ENCODE data around the gene NIPAL4. TPM values are rescaled to one million over a fixed set of nuclear protein-coding genes. Genes with fewer than 3 reads are reported as not detected.

Gene NIPAL4
- total RNA-seq, 1 experiment from 2014 or later, result not detected

DNA sequence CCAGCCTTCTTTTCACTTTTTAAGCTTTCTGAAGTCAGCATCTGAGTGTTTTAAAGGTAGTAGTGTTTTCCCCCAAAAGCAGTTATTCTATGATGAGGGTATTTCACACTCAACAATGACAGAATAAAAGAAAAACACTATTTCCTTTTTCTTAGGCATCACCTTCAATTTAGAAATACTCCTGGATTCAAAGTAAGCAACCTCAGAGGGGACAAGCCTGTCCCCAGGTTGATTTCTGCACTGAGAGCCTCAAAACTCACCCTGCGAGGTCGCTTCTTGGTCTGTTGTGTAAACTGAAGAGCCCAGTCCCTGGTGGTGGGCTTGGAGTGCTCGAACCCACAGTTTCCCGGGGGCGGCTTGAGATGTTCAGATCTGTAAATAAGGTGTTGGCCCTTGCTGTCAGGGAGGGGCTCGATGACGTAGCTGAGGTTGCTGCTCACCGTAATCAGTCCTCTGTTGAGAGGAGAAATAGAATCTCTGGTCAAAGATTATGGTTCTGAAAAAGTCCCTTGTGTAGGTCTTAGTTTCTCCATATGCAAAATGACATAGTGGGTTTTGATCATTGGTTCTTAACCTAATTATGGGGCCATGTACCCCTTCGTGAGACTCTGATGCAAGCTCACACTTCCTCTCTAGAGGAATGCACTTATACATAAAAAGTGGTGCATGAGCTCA lies 59.7 kb downstream of the NIPAL4 start:
- DNase-seq (ENCODE audit: low read depth, low spot score) (no peak), ATAC-seq (no peak)
- in situ Hi-C loops (cut with HindIII; ENCODE audit: low pct_unique_long_range_greater_than_20kb, low sequenced_read_pairs) (no loop called here), intact Hi-C loops (cut with micrococcal nuclease; ENCODE audit: unreplicated experiment) (no loop called here)
- no TSS peak for BruUV-seq (replicated peaks)
- Histone ChIP-seq H3K9me3 (ENCODE audit: control insufficient read depth, insufficient read depth, low read depth, low read length) (no peaks in the 10 kb centered on the region), H3K27ac (ENCODE audit: low read length) (no peak overlapping the region), H3K27me3 (ENCODE audit: control insufficient read depth, insufficient read depth, low read length) (no peaks in the 10 kb centered on the region), H3K4me1 (ENCODE audit: control insufficient read depth, insufficient read depth, low read length) (no peaks in the 10 kb centered on the region), H3K36me3 (ENCODE audit: control insufficient read depth, insufficient read depth, low read length) (no peaks in the 10 kb centered on the region), H3K4me3 (ENCODE audit: low read depth in 2 of 2, low read length in 2 of 2) (no peak overlapping the region)
- ChIA-PET POLR2A (no interaction called here), CTCF (no interaction called here)
- TF ChIP-seq SIN3A (IDR thresholded peaks at IDR 0.05; ENCODE audit: borderline replicate concordance, insufficient read depth, low read depth, low read length), result no peak
- TF ChIP-seq POLR2AphosphoS5 (IDR thresholded peaks at IDR 0.05; ENCODE audit: low read depth, low read length), result no peak
- TF ChIP-seq, protein P1, sequence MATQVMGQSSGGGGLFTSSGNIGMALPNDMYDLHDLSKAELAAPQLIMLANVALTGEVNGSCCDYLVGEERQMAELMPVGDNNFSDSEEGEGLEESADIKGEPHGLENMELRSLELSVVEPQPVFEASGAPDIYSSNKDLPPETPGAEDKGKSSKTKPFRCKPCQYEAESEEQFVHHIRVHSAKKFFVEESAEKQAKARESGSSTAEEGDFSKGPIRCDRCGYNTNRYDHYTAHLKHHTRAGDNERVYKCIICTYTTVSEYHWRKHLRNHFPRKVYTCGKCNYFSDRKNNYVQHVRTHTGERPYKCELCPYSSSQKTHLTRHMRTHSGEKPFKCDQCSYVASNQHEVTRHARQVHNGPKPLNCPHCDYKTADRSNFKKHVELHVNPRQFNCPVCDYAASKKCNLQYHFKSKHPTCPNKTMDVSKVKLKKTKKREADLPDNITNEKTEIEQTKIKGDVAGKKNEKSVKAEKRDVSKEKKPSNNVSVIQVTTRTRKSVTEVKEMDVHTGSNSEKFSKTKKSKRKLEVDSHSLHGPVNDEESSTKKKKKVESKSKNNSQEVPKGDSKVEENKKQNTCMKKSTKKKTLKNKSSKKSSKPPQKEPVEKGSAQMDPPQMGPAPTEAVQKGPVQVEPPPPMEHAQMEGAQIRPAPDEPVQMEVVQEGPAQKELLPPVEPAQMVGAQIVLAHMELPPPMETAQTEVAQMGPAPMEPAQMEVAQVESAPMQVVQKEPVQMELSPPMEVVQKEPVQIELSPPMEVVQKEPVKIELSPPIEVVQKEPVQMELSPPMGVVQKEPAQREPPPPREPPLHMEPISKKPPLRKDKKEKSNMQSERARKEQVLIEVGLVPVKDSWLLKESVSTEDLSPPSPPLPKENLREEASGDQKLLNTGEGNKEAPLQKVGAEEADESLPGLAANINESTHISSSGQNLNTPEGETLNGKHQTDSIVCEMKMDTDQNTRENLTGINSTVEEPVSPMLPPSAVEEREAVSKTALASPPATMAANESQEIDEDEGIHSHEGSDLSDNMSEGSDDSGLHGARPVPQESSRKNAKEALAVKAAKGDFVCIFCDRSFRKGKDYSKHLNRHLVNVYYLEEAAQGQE (IDR thresholded peaks at IDR 0.05; ENCODE audit: insufficient read depth in 1 of 2, low read depth in 2 of 2, low read length in 1 of 2), result no peak
- TF ChIP-seq, protein P2, sequence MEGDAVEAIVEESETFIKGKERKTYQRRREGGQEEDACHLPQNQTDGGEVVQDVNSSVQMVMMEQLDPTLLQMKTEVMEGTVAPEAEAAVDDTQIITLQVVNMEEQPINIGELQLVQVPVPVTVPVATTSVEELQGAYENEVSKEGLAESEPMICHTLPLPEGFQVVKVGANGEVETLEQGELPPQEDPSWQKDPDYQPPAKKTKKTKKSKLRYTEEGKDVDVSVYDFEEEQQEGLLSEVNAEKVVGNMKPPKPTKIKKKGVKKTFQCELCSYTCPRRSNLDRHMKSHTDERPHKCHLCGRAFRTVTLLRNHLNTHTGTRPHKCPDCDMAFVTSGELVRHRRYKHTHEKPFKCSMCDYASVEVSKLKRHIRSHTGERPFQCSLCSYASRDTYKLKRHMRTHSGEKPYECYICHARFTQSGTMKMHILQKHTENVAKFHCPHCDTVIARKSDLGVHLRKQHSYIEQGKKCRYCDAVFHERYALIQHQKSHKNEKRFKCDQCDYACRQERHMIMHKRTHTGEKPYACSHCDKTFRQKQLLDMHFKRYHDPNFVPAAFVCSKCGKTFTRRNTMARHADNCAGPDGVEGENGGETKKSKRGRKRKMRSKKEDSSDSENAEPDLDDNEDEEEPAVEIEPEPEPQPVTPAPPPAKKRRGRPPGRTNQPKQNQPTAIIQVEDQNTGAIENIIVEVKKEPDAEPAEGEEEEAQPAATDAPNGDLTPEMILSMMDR (IDR thresholded peaks at IDR 0.05), result no peak
- TF ChIP-seq TCF7L2 (IDR thresholded peaks at IDR 0.05; ENCODE audit: low read depth, low read length), result no peak

GRCh38 chr5:157520911-157521703 lies 61.1 kb downstream of the NIPAL4 start:
- DNase-seq (ENCODE audit: low read depth, low spot score) (no peak), ATAC-seq (no peak)
- Histone ChIP-seq H3K4me3 (ENCODE audit: low read depth in 2 of 2, low read length in 2 of 2) (no peak overlapping the region), H3K36me3 (ENCODE audit: control insufficient read depth, insufficient read depth, low read length) (no peaks in the 10 kb centered on the region), H3K9me3 (ENCODE audit: control insufficient read depth, insufficient read depth, low read depth, low read length) (no peaks in the 10 kb centered on the region), H3K27ac (ENCODE audit: low read length) (no peak overlapping the region), H3K27me3 (ENCODE audit: control insufficient read depth, insufficient read depth, low read length) (no peaks in the 10 kb centered on the region), H3K4me1 (ENCODE audit: control insufficient read depth, insufficient read depth, low read length) (no peaks in the 10 kb centered on the region)
- intact Hi-C loops (cut with micrococcal nuclease; ENCODE audit: unreplicated experiment) (no loop called here), in situ Hi-C loops (cut with HindIII; ENCODE audit: low pct_unique_long_range_greater_than_20kb, low sequenced_read_pairs) (no loop called here)
- POLR2A ChIA-PET, result no interaction called here
- TF ChIP-seq SIN3A (IDR thresholded peaks at IDR 0.05; ENCODE audit: borderline replicate concordance, insufficient read depth, low read depth, low read length) (no peak), POLR2AphosphoS5 (IDR thresholded peaks at IDR 0.05; ENCODE audit: low read depth, low read length) (no peak)
- CTCF ChIA-PET, result no interaction called here
- BruUV-seq (replicated peaks), result no TSS peak

- Histone ChIP-seq H3K4me3 (ENCODE audit: low read depth in 2 of 2, low read length in 2 of 2) (no peak overlapping the region), H3K4me1 (ENCODE audit: control insufficient read depth, insufficient read depth, low read length) (no peaks in the 10 kb centered on the region), H3K27ac (ENCODE audit: low read length) (no peak overlapping the region), H3K27me3 (ENCODE audit: control insufficient read depth, insufficient read depth, low read length) (no peaks in the 10 kb centered on the region), H3K36me3 (ENCODE audit: control insufficient read depth, insufficient read depth, low read length) (no peaks in the 10 kb centered on the region), H3K9me3 (ENCODE audit: control insufficient read depth, insufficient read depth, low read depth, low read length) (no peaks in the 10 kb centered on the region)
- in situ Hi-C loops (cut with HindIII; ENCODE audit: low pct_unique_long_range_greater_than_20kb, low sequenced_read_pairs), result no loop called here
- POLR2A ChIA-PET, result no interaction called here
- TF ChIP-seq, protein P2 (IDR thresholded peaks at IDR 0.05), result no peak
- TF ChIP-seq SIN3A (IDR thresholded peaks at IDR 0.05; ENCODE audit: borderline replicate concordance, insufficient read depth, low read depth, low read length) (no peak), POLR2AphosphoS5 (IDR thresholded peaks at IDR 0.05; ENCODE audit: low read depth, low read length) (no peak), TCF7L2 (IDR thresholded peaks at IDR 0.05; ENCODE audit: low read depth, low read length) (no peak)
- TF ChIP-seq, protein P1 (IDR thresholded peaks at IDR 0.05; ENCODE audit: insufficient read depth in 1 of 2, low read depth in 2 of 2, low read length in 1 of 2), result no peak
- ATAC-seq, result no peak
- no TSS peak for BruUV-seq (replicated peaks)
- DNase-seq (ENCODE audit: low read depth, low spot score), result no peak
- CTCF ChIA-PET, result no interaction called here
- intact Hi-C loops (cut with micrococcal nuclease; ENCODE audit: unreplicated experiment), result no loop called here
These were observed 61.7 kb downstream of the NIPAL4 start for GRCh38 chr5:157521704-157522029.
